ENCODE measurements around the gene VSTM2B.

The VSTM2B gene

DNA sequence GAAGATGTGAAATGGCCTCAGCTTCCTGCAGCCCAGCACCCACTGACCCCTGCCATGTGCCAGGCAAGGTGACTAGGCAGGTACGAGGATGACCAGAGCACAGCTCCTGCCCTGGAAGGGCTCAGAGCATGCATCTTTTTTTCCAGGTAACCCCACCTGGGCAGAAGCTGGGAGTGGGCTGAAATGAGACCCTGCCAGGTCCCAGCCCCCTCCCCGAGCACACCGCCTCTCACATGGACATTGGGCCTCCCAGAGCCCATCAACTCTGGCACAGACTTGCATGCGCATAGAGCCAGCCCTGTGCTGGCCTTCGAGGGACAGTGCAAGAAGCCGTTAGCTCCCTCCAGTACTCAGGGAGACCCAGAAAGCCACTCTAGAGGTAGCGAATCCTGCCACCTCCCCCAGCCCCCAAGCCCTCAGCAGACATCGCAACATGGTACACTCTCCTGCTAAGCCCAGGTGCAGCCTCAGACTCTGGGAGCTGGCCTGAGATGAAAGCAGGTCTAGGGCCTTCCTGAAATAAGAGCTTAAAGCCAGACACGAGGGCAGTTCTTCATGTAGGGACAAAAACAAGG, 8.9 kb upstream of the VSTM2B start:
- FAIRE-seq = no peak

DNA sequence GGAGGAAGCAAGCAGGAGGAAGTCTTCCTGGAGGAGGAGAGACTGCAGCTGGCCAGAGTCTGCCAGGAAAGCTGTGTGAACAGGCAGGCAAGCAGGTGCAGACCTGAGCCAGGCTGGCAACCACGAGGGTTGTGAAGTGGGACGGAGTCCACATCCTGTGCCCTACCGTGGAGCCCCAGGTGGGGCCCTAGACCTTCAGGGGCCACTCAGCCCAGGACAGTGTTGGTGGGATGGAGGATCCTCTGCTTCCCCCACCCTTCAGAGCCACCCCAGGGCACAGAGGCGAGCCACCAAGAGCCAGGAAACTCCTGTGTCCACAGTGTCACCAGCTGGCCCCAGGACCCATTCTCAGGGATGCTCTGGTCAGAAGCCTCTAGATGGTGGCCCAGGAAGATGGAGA, 8.4 kb upstream of the VSTM2B start:
- FAIRE-seq = no peak

DNA sequence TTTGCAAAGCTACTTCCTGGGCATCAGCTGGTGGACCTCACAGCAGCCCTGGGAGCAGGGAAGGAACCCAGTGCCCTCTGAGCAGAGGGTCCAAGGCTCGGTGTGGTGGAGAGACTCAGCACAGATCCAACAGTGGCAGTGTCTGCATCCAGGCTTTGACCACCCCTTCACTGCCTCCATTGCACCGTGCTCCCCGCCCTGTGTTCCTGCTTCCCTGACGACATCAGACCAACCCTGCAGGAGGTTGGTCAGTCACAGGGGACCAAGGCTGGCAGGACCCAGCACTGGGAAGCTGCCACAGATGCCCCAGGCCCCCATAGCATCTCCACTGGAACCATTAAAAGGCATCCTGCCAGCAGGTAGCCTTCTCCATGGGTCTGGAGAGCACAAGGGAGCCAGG, 7.8 kb upstream of the VSTM2B start:
- no peak for FAIRE-seq

DNA sequence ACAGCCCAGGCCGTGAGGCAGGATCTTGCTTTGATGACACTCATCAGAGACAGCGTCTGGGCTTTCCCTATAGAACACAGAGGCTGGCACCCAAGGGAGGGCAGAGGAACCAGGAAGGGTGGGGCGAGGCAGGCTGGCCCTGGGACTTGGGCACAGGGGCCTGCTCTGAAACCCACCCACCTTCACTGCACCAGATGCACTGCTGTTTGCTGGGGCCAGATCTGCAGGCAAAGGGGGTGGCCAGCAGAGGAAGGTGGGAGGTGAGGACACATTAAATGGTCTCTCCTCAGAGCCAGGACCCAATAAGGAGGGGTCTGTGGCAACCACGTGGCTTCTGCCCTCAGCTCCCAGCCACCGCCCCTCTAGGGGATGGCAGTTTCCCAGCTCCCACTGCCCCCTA, 6.6 kb upstream of the VSTM2B start:
- FAIRE-seq = no peak

DNA sequence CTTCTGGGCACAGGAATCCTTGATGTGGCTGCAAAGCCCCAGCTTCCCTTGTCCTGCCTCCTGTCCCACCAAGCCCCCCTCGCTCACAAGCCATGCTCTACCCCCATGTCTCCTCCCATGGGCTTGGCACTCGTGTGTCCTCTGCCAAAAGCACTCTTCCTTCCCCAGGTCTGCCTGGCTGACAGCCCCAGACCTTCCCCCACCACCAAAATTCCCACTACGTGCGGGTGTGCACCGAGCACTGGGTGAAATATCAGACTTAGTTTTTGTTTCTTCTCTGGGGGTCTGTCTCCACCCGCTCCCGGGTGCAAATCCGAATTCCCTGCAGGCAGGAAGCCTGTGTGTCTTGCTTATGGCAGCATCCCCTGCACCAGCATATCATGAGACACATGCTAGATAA, 5.9 kb upstream of the VSTM2B start:
- no peak for FAIRE-seq

DNA sequence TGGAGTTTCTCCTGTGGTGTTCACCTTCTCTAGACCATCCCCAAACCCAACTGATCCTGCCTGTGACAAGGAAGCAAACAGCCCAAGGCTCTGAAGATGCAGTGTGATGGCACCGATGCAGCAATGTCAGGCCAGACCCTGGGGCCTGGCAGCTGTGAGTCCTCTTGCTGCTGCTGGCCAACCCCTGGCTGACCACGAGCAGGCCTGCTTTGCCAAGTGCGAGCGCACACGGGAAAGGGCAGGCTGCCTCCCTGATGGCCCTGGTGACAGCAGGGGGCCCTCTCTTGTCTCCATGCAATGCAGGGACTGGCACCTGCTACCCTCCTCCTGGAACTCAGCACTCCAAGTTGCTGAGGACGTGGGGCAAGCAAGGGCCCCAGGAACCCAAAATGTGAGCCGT, 5.4 kb upstream of the VSTM2B start:
- FAIRE-seq = no peak

DNA sequence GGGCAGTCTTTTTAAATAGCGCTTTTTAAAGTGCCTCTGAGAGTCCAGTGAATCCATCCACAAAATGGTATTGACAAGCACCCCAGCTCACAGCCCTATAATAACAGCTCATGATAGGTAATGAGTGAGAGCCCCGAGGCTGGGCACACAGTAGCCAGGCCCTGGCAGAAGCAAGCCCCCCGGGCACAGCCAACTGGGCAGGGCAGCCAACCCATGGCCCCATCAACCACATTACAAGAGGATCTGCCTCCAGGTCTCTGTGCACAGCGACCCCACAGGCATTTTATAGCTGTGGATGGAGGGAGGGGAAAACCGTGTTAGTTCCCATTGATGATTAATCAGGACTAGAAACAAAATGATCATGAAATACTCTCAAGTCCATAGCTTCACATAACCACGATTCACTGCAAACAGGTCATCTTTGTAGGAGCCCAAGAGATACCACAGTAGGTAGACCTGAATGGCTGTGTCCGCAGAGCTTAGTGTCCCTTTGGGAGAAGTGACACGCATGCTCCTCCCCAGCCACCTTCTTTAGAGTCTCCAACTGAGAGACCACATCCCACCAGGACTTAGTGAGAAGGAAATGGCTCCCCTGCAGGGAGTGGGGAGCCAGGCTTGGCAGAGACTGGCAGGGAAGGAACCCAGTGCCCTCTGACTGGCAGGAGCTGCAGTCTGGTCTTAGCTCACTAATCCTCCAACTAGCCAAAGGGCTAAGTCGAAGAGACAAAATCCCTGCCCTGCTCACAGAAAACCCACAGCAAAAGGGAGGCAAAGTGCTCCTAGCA, 4.3 kb upstream of the VSTM2B start:
- FAIRE-seq = no peak

DNA sequence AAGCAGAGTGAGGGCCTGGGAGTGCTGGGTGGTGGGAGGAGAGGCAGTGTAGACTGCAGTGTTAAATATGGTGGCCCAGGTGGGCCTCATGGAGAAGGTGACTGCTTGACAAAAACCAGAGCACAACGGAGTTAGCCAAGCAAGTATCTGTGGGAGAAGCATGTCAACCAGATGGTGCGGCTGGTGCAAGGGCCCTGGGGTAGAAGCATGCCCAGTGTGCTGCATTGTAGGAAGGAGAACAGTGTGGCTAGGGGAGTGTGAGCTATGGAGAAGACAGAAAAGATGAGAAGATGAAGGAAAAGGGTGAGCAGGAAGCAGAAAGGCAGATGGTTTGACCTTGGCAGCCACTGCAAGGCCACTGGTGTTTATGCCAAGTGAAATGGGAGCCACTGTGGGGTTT, 2.2 kb upstream of the VSTM2B start:
- FAIRE-seq = no peak

DNA sequence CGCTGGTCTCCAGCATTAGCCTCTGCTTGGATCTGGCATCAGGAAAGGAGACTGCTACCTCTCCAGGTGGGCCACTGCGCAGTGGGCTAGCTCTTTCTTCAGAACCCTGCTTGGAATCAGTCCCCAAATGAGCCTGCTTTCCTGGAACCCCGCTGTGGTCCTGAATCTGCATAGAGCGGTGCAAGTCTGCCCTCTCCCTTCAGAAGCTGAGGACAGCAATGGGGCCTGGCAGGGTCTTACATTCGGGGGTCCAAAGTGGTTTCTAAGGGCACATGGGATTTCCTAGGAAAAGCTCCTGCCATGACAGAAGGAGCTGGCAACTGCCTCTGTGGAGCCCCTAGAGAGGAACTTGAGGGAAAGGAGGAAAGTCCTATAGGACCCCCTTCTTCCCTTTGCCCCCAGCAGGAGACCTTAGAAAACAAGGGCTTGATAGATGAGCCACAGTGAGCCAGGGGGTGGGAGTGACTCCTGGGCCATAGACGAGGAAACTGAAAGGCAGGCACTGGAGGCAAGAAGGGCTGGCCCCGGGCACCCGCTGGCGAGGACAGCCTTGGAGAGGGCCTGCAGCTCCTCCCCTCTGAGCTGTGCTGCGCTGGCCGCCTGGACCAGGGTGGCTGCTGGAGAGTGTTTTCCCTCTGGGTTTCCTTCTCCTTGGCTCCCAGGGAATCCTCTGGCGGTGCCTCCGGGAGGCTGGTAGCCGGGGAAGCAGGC, 1.4 kb upstream of the VSTM2B start:
- no peak for FAIRE-seq

DNA sequence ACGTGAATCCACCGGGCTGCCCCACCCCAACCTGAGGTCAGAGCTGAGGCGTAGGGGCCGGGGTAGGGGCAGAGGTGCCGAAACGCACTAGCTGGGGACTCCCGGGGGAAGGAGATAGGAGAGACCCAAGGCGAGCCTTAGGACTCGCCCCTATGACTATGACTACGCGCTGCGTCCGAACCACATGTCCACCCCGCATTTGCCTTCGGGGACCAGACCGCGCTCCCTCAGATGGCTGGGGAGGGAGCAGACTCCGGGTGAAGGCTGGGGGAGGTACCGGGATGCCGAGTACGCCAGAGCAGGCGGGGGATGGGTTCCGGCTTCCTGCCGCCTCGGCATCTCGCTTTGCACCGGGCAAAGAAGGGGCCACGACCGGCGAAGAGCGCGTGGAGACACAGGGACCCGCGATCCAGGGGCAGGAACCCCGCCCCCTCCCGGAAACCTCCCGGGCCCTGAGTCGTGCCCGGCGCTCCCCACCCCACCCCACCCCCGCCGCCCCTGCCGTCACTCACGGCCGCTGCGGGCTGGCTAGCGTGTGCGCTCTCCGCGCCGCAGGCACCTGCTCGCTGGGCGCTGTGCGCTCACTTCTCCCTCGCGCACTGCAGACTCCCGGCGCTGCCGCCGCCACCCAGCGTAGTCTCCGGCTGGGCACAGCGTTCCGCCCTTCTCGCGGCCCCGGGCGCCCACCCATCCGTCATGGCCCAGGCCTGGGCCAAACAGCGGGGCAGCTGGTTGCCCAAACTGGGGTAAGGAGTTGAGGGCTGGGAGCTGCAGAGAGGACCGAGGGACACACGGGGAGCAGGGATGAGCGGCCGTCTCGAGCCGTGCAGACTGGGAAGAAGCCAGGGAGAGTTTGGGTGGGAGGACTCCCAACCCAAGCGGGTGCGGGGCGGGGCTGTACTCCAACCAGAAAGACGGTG, 622 bp upstream of the VSTM2B start:
- no peak for FAIRE-seq

DNA sequence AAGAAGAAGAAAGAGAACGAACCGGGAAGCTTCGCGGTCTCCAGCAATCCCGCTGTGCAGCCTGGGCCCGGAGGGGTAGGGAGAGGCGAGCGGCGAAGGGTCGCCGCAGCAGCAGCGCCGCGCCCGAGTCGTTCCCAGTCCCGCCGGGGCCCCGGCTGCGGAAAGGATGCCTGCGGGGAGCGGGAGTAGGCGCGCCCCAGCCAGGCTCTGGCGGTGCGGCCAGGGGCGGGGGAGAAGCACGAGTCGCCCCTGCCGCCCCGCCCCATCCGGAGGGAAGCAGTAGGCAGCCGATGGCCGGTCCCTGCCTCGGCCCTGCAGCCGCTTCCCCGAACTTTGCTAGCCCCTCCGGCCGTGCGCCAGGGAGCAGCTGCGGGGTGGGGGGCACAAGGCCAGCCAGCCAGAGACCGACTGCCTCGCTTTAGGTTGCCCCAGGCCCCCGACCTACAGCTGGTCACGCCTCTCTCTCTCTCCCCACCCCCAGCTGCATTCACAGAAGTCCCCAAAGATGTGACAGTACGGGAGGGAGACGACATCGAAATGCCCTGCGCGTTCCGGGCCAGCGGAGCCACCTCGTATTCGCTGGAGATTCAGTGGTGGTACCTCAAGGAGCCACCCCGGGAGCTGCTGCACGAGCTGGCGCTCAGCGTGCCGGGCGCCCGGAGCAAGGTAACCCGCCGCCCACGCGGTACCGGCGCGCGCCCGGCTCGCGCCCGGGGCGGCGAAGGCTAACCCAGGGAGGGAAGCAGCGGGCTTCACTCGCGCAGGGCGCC, 1.1 kb downstream of the VSTM2B start:
- FAIRE-seq = no peak

DNA sequence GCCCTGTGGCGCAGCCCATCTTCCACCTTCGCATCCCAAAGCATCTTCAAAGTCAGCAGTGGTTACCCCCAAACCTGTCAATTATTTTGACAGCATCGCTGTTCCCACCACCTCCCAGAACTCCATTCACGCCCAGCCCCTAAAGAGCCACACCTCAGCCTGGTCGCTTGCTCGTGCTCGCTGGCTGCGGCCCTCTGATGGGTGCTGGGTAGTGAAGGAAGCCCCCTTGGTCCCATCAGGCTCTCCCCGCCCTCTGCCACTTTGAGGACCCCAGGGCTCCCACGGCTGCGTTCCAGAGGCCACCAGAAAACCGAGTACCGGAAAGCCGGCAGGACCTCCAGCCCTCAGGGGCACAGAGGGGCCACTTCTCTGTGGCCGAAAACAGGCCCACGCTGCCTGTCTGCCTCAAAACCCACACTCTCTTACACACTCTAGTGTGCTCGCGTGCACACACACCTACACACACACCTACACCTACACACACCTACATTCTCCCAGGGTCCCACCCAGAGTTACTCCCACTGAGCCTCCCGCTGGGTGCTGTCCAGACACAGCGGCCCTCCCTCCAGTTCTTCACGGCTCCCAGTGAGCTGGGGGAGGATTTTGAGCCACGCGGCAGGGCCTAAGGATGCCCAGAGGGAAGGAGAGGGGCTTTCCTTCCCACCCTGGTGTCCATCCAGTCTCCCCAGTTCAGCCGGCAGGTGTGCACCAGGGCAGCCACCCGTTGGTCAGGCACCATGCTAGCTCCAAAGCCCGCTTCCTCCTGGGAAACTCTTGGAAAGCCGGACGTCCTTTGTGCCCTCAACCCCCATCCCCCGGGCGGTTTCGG, 1.9 kb downstream of the VSTM2B start:
- no peak for FAIRE-seq

DNA sequence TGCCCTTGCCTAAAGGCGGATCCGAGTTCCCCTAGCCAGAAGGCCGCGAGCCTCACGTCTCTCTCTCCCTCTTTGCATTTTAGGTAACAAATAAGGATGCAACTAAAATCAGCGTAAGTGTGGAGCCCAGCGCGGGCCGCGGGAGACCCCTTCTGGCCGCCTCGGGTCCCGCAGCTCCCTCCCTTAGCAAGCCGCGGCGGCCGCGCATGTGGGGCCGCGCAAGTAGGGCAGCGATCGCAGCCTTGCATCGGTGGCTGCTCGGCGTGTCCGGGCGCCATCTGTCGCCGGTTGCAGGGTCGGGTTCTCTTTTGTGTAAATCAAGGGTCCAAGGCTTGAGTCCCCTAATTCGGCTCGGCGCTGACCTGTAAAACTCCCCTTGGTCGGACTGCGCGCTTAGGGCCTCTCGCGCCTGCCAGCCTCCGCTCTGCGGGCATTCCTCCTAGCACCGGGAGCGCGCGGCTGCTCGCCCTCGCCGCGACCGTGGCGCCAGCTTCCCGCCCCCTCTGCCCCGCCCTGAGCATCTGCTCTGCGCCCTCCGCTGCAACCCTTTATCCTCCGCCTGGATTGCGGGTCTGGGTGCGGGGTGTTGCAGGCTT, 2.7 kb downstream of the VSTM2B start:
- FAIRE-seq = no peak

DNA sequence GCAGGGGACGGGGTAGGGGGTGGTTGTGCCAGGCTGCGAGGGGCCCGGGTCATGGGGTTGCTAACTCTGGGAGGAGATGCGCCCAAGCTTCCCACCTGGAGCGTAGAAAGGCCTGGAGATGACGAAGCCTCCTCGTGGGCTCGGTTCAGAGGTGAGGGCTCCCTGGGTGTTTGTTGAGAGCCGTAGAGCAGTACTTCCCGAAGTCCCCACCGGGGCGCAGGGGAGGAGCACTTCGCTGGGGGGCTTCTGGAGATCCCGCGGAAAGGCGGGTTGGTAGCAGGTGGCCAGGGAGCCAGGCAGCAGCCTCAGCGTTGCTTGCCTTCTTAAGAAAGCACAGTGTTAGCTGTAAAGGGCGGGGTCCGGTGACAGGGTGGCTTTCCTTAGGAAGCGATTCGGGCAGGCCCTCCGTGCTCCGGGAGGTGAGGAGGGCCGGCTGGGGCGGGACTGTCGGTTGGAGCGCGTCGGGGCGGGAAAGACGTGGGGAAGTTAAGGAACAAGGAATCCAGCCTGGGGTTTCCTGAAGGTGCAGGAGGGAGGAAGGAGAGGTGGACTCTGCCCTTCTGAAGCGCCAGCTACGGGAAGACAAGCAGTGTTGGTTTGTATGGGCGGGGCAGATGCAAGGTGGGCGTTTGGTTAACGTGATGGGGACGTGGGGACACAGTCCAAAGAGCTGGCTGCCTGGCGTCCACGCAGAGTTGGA, 3.3 kb downstream of the VSTM2B start:
- no peak for FAIRE-seq

DNA sequence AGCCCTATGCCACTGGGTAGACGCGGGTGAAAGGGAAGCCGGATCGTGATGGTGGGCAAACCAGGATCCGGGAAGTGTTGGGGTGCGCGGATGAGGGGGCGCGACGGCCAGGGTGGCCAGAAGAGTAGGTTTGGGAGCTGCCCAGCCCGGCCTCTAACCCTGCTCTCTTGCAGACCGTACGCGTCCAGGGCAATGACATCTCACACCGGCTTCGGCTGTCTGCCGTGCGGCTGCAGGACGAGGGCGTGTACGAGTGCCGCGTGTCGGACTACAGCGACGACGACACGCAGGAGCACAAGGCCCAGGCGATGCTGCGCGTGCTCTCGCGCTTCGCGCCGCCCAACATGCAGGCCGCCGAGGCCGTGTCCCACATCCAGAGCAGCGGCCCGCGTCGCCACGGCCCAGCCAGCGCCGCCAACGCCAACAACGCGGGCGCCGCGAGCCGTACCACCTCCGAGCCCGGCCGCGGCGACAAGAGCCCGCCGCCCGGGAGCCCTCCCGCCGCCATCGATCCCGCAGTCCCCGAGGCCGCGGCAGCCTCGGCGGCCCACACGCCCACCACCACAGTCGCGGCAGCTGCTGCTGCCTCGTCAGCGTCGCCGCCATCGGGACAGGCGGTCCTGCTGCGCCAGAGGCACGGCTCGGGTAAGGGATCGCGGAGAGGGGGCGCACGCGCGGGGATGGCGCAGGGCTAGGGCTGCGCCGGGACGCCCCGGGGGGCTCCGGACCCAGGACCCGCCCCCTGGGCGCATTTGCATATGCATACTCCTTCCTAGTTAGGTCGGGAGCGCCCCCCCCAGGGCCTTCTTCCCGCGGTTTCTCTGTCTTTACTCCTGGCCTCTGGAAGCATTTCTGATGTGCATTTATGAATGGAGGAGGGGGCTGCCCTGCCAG, 4.1 kb downstream of the VSTM2B start:
- no peak for FAIRE-seq

DNA sequence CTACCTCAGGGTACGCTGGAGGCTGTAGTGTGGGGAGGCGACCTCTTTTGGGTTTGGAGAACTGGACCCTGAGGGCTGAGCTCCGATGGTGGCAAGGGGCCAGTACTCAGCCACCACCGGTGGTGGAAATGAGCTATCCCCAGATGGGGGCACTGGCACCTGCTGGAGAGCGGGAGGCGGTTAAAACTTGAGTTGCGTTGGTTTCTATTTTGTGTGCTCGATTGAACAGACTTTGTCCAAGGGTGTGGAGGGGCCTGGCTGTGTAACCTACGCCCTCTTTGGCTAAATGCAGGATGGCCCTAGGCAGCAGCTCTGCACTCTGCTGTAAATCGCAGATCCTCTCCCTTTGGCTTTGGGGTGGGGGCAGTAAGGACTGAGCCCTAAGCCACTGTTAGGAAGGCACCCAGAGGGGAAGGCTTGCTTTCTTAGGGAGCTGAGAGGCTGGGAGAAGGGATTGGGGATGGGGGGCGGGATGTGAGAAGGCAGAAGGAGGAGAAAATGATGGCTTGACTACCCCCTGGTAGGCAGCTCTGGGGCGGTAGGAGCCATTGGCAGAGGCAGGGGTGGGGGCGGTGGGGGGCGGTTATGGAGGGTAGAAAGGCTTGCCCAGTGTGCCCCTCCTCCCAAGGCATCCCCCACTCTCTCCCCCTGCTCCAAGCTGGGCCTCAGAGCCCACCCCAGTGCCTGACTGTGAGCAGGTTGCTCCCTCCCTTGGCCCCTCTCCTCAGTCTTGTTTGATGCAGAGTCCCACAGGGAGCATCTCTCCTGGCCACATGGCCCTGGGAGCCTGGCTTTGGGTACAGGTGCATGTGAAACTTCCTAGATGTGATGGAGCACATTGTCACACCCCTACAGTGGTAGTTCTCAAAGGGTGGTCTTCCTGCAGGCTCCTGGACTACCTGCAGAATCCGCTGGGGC, 5.0 kb downstream of the VSTM2B start:
- FAIRE-seq = no peak

DNA sequence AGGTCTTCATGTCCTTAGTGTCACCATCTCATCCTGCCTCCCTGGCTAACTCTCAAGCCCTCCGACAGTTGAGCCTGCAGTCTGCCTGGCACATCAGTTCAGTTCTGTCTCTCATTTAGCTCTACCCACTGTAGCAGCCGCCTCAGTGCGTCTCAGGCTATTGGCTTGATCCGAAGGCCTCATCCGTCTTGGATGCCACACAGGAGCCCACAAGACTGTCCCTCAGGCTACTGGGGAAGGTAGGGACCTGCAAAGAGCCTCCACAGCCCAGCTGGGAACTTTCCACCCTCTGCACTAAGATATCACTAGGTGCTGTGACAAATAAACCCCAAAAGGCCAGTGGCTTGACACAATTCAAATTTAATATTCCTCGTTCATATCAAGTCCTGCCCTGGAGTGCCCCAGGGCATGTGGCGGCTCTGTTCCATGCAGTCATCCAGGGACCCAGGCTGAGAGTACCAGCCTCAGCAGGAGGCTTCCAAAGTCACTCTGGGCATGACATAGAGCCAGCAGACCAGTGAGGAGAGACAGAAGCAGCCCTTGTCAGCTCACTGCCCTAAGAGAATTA, 5.7 kb downstream of the VSTM2B start:
- FAIRE-seq = no peak

DNA sequence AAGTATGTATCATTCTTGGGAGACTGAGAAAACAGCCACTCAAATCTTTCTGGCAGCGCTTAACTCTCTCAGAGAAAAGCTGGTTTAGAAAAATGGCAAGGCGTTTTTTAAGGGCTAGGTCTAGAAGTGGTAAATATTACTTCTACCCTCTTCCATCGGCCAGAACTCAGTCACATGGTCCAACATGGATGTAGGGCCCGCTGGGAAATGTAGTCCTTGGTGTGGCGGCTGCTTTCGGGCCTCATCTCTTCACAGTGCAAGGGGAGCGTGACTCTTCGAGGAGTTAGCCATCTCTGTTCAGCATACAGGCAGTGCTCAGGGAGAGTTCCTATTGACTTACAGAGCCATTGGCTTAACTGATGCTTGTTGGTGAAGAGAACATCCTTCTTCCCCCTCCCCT, 6.3 kb downstream of the VSTM2B start:
- FAIRE-seq = no peak
